CD4-positive, alpha-beta T cell treated with Interferon gamma for 1 hour (primary cell): ENCODE results near the gene EYS.

Source experiments
- DNase-seq: peaks from one replicate; pipeline ENCODE4 v3.0.0-alpha.2; 2020

The EYS gene

DNA sequence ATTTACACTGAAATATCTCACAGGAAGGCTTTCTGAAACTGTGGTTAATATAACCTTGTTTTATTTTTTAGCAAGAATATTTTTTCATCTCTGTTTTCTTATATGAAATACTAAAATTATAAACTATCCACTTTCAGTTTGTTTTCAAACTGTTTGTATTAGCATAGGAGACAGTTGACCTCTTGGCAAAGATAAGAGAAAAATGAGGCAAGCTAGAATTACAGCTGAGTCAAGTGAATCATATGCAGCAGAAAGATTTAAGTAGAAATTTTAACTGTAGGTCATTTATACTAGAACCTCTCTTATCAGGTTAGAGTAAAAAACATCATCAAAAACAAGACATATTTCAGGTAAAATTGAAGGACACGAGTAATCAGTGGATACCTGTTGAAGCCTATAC is 1278.8 kb downstream of the EYS start:
- no peak for DNase-seq

GRCh38 chr6:64415926-64416325 is 1291.1 kb downstream of the EYS start:
- no peak for DNase-seq

DNA sequence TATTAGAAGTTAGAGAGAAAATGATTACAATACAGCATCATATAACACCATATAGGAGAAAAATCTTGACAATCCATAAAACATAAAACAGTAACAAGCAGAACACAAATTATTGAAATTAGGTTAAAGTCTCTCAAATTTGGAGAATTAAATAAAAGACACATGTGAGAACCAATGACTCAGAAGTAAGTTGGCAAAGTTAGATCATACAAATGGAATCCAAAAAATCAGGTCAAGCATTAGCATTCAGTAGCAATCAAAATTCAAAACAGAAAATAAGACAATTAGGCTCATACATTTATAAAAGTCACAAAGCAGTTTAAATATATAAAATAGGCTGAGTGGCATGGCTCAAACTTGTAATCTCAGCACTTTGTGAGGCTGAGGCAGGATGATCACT is 1295.8 kb downstream of the EYS start:
- no peak for DNase-seq

DNA sequence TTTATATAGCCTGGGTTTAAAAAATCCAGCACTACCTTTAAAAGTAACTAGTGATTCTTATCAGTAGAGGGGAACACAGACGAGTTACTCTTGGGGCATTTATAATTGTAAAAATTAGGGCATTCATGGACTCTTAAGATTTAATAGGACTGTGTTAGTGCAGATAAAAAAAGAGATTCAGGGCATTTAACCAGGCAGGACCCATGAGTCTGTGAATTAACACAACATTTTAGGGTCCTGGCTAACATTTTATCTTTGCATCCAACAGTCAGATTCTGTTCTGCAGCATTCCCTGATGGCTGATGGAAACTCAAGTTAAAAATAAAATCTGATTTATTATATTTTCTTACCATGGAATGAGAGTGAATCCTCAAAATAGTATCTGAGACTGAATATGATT is 1297.1 kb downstream of the EYS start:
- DNase-seq = no peak

DNA sequence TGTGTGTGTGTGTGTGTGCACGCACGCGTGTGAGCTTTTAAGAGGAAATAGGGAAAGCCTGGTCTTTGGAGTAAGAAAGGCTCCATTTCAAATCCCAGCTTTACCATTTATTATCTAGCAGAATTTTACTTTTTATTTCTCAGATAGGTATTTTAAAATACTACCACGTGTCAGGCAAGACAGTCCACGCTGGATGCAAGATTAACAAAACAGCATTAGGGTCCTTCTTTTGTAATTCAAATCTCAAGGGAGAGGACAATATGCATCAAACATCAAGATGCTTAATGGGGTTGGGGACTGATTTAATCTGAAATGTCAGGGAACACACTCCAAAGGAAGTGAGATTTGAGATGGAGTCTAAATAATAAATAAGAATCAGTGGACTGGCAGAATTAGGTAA is 1302.6 kb downstream of the EYS start:
- DNase-seq = no peak

- DNase-seq = no peak
Observed at GRCh38 chr6:64383277-64383676, 1323.7 kb downstream of the EYS start.

GRCh38 chr6:64376394-64376793 is 1330.6 kb downstream of the EYS start:
- no peak for DNase-seq

DNA sequence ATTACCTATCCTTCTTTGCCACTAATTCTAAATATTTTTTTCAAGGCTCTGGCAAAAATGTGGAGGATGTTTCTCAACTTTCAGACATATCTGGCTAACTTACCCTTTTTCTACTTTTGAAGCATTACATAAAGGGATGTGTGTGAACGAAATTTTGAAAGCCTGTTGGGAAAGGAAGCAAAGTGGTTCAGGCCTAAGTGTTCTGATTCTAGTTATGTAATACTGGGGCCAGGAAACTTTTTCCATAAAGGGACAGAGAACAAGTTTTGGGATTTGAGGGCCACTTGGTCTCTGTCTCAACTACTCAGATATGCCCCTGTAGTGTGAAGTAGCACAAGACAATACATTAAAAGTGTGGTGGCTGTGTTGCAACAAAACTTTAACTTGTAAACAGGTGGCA is 1349.6 kb downstream of the EYS start:
- no peak for DNase-seq

DNA sequence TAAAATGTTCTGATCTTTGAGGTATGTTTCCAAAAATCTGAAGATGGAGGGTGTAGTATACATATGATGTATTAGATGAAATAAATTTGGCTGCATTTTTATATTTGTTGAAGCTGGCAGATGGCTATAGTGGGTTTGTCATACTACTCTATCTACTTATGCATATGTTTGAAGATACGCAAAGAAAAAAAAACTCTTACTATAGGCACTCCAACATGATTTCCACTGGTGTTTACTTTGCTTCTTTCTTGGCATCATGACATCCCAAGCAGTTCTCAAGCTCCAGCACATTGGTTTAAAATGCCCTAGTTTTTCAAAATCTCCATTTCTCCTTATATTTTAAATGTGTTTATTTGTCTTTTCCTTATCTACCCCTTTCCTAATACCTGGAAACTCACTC is 1359.6 kb downstream of the EYS start:
- no peak for DNase-seq

DNA sequence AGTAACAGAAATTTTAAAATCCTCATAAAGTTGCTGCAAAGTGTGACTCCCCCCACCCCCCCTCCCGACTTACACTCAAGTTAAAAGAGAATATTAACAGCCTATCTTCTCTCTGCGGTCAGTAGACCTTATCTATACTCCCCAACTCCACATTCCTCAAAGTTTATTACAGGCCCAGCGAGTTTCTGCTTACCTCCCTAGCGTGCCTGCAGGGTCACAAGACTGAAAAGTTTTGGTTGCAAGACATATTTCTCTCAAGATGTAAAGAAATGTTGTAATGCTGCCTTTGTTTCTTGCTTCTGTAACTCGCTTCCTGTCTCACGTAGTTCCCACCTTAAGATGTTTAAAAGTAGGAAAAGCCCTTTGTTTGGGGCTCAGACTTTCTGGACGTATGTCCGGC is 1371.8 kb downstream of the EYS start:
- DNase-seq = no peak

GRCh38 chr6:64334636-64335035 is 1372.4 kb downstream of the EYS start:
- no peak for DNase-seq

- DNase-seq = no peak
Observed at GRCh38 chr6:64330694-64331307, 1376.2 kb downstream of the EYS start.

DNA sequence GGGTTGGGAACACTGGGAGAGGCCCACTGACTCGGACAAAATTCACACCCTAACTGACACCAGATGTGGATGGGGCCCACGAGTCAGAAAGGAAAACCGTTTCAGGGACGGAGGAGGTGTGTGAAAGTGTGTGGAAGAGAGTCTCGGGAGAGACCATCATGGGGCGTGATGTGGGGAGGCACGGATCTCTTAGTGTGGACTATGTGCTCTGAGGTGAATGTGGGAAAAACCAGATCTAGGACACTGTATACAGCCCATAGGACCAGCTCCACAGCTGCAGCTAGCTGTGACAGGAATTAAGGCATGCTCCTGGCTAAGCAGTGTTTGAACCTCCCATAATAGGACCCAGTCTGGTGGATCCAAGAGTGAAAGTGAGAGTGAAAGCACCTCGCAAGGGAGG is 1380.1 kb downstream of the EYS start:
- DNase-seq = no peak

DNA sequence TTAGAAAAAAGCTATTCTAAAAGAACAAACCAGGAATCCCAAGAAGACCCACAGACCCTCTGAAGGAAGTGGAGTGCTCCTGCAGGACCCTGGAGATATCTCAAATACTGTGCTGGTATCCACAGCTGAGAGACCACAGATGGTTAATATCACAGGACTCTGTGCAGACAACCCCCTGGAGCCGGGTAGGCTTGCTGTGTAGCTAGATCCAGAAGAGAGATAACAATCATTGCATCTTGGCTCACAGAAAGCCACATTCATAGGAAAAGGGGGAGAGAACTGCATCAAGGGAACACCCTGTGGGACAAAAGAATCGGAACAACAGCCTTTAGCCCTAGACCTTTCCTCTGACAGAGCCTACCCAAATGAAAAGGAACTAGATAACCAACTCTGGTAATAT is 1381.9 kb downstream of the EYS start:
- DNase-seq = no peak

DNA sequence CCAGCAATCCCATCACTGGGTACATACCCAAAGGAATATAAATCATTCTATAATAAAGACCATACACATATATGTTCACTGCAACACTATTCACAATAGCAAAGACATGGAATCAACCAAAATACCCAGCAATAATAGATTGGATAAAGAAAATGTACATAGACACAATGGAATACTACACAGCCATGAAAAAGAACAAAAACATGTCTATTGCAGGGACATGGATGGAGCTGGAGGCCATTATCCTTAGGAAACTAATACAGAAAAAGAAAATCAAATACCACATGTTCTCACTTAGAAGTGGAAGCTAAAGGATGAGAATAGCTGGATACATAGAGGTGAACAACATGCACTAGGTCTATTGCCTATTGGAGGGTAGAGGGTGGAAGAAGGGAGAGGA is 1396.8 kb downstream of the EYS start:
- no peak for DNase-seq

- DNase-seq = no peak
Observed at GRCh38 chr6:64301307-64302236, 1405.5 kb downstream of the EYS start.

DNA sequence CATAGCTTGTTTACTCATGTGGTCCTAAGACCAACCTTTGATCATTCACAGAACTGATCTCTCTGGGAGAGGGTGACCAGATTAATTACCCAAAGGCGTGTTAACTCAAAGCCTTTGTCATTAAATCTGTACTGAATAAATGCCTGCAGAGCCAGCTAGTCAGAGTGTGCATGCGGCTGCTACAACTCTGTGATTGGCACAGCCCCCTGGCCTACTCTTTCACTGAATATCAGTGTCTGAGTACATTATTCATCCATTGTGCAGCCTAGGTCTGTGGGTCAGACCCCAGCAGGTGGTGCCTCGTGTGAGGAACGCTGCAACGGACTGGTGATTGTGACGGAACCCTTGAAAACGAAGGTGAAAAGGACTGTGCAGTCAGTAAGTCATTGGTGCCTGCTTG is 1407.8 kb downstream of the EYS start:
- no peak for DNase-seq

- DNase-seq = no peak
Observed at GRCh38 chr6:64294034-64294433, 1413.0 kb downstream of the EYS start.

DNA sequence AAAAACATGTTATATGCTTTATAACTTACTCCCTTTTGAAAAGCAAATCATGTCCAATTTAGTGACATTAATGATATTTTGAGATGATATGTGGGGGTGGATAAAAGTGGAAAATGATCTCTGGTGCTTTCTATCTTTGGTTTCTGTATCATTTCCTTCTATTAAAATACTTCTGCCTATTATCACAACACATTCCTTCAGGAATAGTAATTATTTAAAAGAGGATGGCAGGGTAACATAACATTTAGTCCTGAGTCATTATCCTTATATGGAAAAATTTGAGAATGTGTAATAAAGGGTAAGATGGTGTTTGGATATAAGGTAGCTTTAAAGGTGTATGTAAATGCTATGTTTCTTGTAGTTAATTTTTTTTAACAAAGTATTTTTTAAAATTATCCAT is 1413.7 kb downstream of the EYS start:
- no peak for DNase-seq

GRCh38 chr6:64290867-64291266 is 1416.2 kb downstream of the EYS start:
- DNase-seq = no peak

- no peak for DNase-seq
Observed at GRCh38 chr6:64289931-64290330, 1417.1 kb downstream of the EYS start.

- no peak for DNase-seq
Observed at GRCh38 chr6:64288351-64288750, 1418.7 kb downstream of the EYS start.

DNA sequence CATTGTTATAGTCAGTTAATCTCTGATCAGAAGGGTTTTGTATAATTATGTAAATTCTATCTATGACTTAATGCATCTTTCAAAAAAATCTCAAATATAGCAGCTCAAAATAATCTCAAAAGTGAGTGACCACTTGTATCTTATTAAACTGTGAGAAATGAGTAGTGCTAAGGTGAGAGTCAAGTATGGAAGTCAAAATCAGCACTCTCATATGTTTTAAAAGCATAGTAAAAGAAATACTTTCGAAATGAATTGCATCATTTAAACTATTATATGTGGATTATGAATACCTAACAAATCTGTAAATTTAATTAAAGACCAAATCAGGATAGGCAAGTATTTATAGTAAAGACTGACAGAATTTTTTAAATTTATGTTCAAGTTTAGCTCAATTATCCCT is 1425.9 kb downstream of the EYS start:
- DNase-seq = no peak

- DNase-seq = no peak
Observed at GRCh38 chr6:64280569-64280968, 1426.5 kb downstream of the EYS start.

DNA sequence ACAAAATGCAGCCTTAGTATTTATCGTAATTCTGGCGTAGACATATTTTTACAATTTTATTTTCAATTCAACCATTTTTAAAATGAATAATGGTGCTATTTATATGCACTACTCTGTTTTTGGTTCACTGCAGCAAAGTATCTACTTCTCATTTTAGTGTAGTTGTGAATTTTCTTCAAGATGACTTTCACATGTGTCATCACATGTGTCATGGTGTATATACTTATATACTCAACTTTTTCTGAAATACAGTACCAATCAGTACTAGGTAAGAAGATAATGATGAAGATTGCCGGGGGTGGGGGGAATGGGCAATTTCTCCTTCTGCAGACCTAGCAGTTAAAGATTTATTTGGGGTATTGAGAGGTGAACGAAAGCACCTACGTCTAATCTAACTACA is 1436.9 kb downstream of the EYS start:
- DNase-seq = no peak
